GM20000 (cell line): ENCODE results near the gene LIN9.

Experiments used
- DNase-seq: peaks from one replicate; pipeline ENCODE4 v3.0.0; 2012; ENCODE audit warnings: low spot score
- TF ChIP-seq, protein P1 (sequence below): IDR thresholded peaks from 2 replicates; pipeline ENCODE4 v1.5.1; 2012; ENCODE audit warnings: mild to moderate bottlenecking, control low read depth; ENCODE audit errors: extremely low read depth, missing control alignments

The LIN9 gene

DNA sequence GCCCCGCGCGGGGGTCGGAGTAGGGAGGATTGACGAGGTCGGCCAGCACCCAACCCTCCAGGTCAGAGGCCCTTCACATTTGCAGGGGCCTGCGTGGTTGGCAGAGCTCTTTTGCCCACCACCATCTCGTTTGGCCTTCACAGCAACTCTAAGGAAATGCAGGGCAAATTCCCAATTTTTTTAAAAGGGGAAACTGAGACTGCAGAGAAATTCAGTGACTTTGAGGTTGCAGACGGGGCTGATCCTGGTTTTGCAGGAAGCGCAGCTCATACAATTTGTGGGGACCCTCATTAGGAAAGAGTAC lies 122.0 kb downstream of the LIN9 start:
- DNase-seq = no peak
- TF ChIP-seq, protein P1, sequence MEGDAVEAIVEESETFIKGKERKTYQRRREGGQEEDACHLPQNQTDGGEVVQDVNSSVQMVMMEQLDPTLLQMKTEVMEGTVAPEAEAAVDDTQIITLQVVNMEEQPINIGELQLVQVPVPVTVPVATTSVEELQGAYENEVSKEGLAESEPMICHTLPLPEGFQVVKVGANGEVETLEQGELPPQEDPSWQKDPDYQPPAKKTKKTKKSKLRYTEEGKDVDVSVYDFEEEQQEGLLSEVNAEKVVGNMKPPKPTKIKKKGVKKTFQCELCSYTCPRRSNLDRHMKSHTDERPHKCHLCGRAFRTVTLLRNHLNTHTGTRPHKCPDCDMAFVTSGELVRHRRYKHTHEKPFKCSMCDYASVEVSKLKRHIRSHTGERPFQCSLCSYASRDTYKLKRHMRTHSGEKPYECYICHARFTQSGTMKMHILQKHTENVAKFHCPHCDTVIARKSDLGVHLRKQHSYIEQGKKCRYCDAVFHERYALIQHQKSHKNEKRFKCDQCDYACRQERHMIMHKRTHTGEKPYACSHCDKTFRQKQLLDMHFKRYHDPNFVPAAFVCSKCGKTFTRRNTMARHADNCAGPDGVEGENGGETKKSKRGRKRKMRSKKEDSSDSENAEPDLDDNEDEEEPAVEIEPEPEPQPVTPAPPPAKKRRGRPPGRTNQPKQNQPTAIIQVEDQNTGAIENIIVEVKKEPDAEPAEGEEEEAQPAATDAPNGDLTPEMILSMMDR = no peak

DNA sequence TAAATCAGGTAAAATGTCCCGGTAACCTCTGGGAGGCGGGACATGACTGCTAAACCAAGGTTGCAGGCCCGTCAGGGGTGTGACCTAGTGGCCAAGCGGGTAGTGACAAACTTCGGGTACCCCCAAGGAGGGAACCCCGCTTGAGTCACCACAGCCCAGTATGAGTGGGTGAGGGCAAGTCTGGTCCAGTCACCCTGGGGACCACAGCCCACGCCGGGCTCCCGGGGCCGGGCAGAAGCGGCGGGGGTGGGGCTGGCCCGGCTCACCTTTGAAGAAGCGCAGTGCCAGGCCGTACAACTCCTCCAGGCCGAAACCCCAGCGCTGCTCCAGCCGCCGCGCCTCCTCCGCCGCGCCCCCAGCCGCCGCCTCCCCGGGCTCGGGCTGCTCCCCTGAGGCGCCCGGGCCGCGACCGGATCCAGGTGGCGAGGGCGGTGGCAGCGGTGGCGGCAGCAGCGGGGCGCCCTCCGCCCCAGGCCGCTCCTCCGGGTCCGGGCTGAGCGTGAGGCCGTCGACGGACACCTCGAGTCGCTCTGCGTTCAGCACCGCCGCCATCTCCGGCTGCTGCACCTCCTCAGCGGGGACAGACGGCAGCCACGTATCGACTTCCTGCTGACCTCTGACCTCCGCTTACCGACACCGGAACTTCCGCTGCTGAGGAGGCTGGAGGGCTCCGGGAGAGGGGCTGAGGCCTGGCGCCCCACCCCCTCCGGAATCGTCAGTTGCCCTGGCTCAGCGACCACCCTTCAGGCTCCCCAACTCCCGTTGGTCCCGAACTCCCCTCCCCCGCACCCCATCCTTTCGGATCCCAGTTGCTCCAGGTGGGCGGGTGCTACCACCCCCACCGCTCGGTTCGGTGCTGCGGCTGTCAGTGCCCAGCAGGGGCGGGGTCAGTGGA lies 122.6 kb downstream of the LIN9 start, which contains the start of gene ACBD3:
TSS of gene ACBD3 (minus strand) at position 618 of the 895 bp plus-strand sequence. CDS start at position 552, 66 bp downstream.
- peak; percentile 95 for DNase-seq
- TF ChIP-seq, protein P1 = no peak

DNA sequence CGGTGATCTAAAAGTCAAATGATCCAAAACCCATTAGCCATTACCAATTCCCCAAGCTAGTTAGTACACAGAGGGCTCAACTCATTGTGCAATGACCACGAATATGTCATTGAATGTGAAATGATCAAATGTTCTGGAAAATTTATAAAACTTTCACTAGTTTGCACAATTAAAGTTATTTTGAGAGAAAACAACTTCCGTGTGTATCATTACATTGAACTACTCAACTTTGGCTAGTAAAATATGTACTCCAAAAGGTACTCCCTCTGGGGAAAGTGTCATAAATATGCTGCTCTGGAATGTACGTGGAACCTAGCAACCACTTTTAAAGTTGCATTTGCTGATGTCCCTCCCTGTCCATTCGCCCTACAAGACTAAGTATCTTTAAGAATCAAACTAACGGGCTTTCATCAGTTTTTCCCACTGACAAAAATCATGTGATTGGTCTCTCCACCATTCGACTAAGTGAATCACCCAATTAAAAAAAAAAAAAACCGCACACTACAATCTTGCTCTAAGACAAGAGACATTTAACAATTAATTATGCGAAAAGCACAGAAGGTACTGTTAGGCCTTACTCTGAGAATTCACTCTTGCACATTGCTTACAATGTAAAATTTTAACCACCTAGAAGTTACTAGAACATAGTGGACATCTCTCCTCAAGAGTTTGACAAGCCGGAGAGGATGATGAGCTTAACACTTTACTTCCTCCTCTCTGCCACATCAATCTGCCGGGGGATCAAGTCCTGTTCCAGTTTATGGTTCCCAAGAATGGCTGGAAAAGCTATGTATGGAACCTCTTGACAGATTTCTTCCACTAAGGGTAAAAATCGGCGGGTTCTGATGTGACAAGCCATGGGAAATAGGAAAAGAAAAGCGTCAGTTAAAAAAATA lies 123.6 kb downstream of the LIN9 start:
- TF ChIP-seq, protein P1 = no peak
- DNase-seq = no peak

DNA sequence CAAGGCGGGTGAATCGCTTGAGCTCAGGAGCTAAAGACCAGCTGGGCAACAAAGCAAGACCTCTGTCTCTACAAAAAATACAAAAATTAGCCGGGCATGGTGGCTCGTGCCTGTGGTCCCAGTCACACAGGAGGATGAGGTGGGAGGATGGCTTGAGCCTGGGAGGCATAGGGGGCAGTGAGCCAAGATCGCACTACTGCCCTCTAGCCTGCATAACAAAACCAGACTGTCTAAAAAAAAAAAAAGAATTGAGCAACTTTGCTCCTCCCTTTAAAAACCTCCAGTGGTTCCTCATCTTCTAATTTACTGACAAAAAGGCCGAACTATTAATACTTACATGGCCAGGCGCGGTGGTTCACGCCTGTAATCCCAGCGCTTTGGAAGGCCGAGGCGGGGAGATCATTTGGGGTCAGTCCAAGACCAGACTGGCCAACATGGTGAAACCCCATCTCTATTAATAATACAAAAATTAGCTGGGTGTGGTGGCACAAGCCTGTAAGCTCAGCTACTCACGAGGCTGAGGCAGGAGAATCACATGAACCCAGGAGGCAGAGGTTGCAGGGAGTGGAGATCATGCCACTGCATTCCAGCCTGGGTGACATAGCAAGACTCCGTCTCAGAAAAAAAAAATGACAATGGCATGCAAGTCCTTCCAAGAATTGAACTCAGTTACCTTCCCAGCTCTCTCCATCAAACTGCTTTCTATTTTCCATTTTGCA lies 126.8 kb downstream of the LIN9 start:
- TF ChIP-seq, protein P1 = no peak
- DNase-seq = peak; percentile 34
